HG03025 (cell line): Measurements from ENCODE around the gene PCED1B.

Source experiments
- ATAC-seq: cut with Tn5 transposase; IDR thresholded peaks from one replicate; pipeline ENCODE4 v1.9.1; 2021; ENCODE audit warnings: mild to moderate bottlenecking, moderate library complexity; ENCODE audit not compliant: unreplicated experiment, low FRiP score

PCED1B gene

GRCh38 chr12:47223848-47224213 lies 144.4 kb downstream of the PCED1B start:
- no peak for ATAC-seq

- ATAC-seq, result no peak
Observed at GRCh38 chr12:47224563-47225133, 145.2 kb downstream of the PCED1B start.

- no peak for ATAC-seq
Observed at GRCh38 chr12:47225356-47225755, 145.9 kb downstream of the PCED1B start.

- no peak for ATAC-seq
Observed at GRCh38 chr12:47226199-47226598, 146.8 kb downstream of the PCED1B start.

GRCh38 chr12:47228802-47229201 lies 149.4 kb downstream of the PCED1B start:
- no peak for ATAC-seq

GRCh38 chr12:47231456-47231855 lies 152.0 kb downstream of the PCED1B start:
- no peak for ATAC-seq

- ATAC-seq, result no peak
Observed at GRCh38 chr12:47234576-47235141, 155.2 kb downstream of the PCED1B start.

- ATAC-seq, result no peak
Observed at GRCh38 chr12:47235258-47236040, 156.0 kb downstream of the PCED1B start.

- ATAC-seq, result no peak
Observed at GRCh38 chr12:47236109-47236714, 156.8 kb downstream of the PCED1B start.

GRCh38 chr12:47237751-47238211 lies 158.4 kb downstream of the PCED1B start:
- no peak for ATAC-seq

GRCh38 chr12:47238669-47239114 lies 159.3 kb downstream of the PCED1B start:
- no peak for ATAC-seq

- ATAC-seq, result no peak
Observed at GRCh38 chr12:47242426-47242825, 163.0 kb downstream of the PCED1B start.

GRCh38 chr12:47244835-47245234 lies 165.4 kb downstream of the PCED1B start:
- ATAC-seq, result no peak

- ATAC-seq, result no peak
Observed at GRCh38 chr12:47245623-47246022, 166.2 kb downstream of the PCED1B start.

GRCh38 chr12:47247418-47247817 lies 168.0 kb downstream of the PCED1B start:
- ATAC-seq, result no peak

- no peak for ATAC-seq
Observed at GRCh38 chr12:47249082-47249481, 169.7 kb downstream of the PCED1B start.

- ATAC-seq, result no peak
Observed at GRCh38 chr12:47249719-47250357, 170.4 kb downstream of the PCED1B start.

- ATAC-seq, result no peak
Observed at GRCh38 chr12:47251919-47252318, 172.5 kb downstream of the PCED1B start.

- ATAC-seq, result no peak
Observed at GRCh38 chr12:47264951-47265350, 185.5 kb downstream of the PCED1B start.

GRCh38 chr12:47265391-47265790 lies 186.0 kb downstream of the PCED1B start:
- no peak for ATAC-seq

- no peak for ATAC-seq
Observed at GRCh38 chr12:47267571-47267970, 188.2 kb downstream of the PCED1B start.
